ENCODE data around the gene SERPINB1.

- no peak for TF ChIP-seq CTCF (IDR thresholded peaks at IDR 0.05)
- TF ChIP-seq POLR2A (IDR thresholded peaks at IDR 0.05) = no peak
Observed at GRCh38 chr6:2850538-2851113, 9.0 kb upstream of the SERPINB1 start.
